HepG2 (cell line): Measurements from ENCODE around the gene C19orf73. TPM values are rescaled to one million over a fixed set of nuclear protein-coding genes. Genes with fewer than 3 reads are reported as not detected.

ENCODE experiments used
- FOXA1 ChIP-seq, 2 experiments: fragments of 450-650 bp in 1 of 2; sonication (generic) in 1 of 2; formaldehyde crosslinking in 1 of 2; IDR thresholded peaks; 2 replicates each; pipeline versions ENCODE4 v1.4.0 to v1.6.1; 2016 to 2020; ENCODE audit warnings: missing genetic modification reagents in 1 of 2
- GATAD1 ChIP-seq: IDR thresholded peaks from 2 replicates; pipeline ENCODE4 v1.6.1; 2016; ENCODE audit warnings: missing genetic modification reagents, missing compliant biosample characterization
- HNRNPH1 ChIP-seq: fragments of 200-400 bp; formaldehyde crosslinking; optimal IDR thresholded peaks from 2 replicates; pipeline ENCODE3; 2017; ENCODE audit warnings: mild to moderate bottlenecking, low read depth, low read length
- MATR3 ChIP-seq: sonication (generic); formaldehyde crosslinking; IDR thresholded peaks from 2 replicates; pipeline ENCODE4 v1.4.0; 2020; ENCODE audit warnings: missing genetic modification reagents
- PPARG ChIP-seq: conservative IDR thresholded peaks from 2 replicates; pipeline ENCODE4 v1.6.1; 2016; ENCODE audit warnings: missing biosample characterization, missing genetic modification reagents
- RARA ChIP-seq: IDR thresholded peaks from 2 replicates; pipeline ENCODE4 v1.6.1; 2016; ENCODE audit warnings: missing genetic modification reagents, missing compliant biosample characterization
- SMARCE1 ChIP-seq: fragments of 450-650 bp; IDR thresholded peaks from 2 replicates; pipeline ENCODE4 v1.6.1; 2017; ENCODE audit warnings: borderline replicate concordance
- ZNF101 ChIP-seq: sonication (generic); formaldehyde crosslinking; IDR thresholded peaks from 2 replicates; pipeline ENCODE4 v1.4.0; 2020; ENCODE audit warnings: mild to moderate bottlenecking, low read depth, missing genetic modification reagents, borderline replicate concordance
- ZNF138 ChIP-seq: sonication (generic); formaldehyde crosslinking; IDR thresholded peaks from 2 replicates; pipeline ENCODE4 v1.5.0; 2020; ENCODE audit warnings: mild to moderate bottlenecking, low read depth, missing genetic modification reagents
- ZNF510 ChIP-seq: sonication (generic); formaldehyde crosslinking; IDR thresholded peaks from 2 replicates; pipeline ENCODE4 v1.4.0; 2020; ENCODE audit warnings: low read depth, mild to moderate bottlenecking, missing genetic modification reagents
- ZNF766 ChIP-seq: sonication (generic); formaldehyde crosslinking; IDR thresholded peaks from 2 replicates; pipeline ENCODE4 v1.5.0; 2020; ENCODE audit warnings: missing genetic modification reagents, borderline replicate concordance
- ZNF768 ChIP-seq: sonication (generic); formaldehyde crosslinking; IDR thresholded peaks from 2 replicates; pipeline ENCODE4 v1.4.0; 2020; ENCODE audit warnings: missing genetic modification reagents
- polyA plus RNA-seq, 8 experiments: library from polyadenylated mRNA; depleted of rRNA in 3 of 8; stranded (reverse) in 7 of 8; unstranded in 1 of 8; fragments of >200 nt; fragmentation: Illumina TruSeq in 4 of 8; extraction: Trizol in 4 of 8; gene quantifications; 2 replicates each; pipeline versions ENCODE4 v1.2.1 to v1.2.3, GENCODE V29; 2011 to 2016; ENCODE audit warnings: low read depth in 4 of 8, missing spikeins in 1 of 8, mixed read lengths in 1 of 8; ENCODE audit not compliant: insufficient read depth in 1 of 8
- total RNA-seq, 5 experiments: library from RNA; depleted of rRNA; stranded (reverse); fragments of >200 nt; fragmentation: Illumina TruSeq; extraction: Trizol; gene quantifications; 2 replicates each; pipeline ENCODE4 v1.2.3, GENCODE V29; 2016; ENCODE audit warnings: low read depth in 1 of 5
- TF ChIP-seq, protein P1 (sequence below), 2 experiments: sonication (generic) in 1 of 2; formaldehyde crosslinking in 1 of 2; IDR thresholded peaks; 2 replicates each; pipeline versions ENCODE4 v1.6.1 to v1.9.0; 2014 to 2022; ENCODE audit warnings: antibody characterized with exemption in 1 of 2, borderline replicate concordance in 1 of 2, inconsistent platforms in 1 of 2, low read depth in 1 of 2, missing genetic modification reagents in 1 of 2
- TF ChIP-seq, protein P2 (sequence below): sonication (generic); formaldehyde crosslinking; IDR thresholded peaks from 2 replicates; pipeline ENCODE4 v1.5.0; 2020; ENCODE audit warnings: missing genetic modification reagents
- TF ChIP-seq, protein P3 (sequence below): sonication (generic); formaldehyde crosslinking; IDR thresholded peaks from 2 replicates; pipeline ENCODE4 v1.4.0; 2020; ENCODE audit warnings: missing genetic modification reagents
- TF ChIP-seq, protein P4 (sequence below): sonication (generic); formaldehyde crosslinking; IDR thresholded peaks from 2 replicates; pipeline ENCODE4 v1.5.1; 2020; ENCODE audit warnings: missing genetic modification reagents, mild to moderate bottlenecking, borderline replicate concordance

C19orf73 gene
- total and polyA plus RNA-seq, 2 of the 13 experiments (the other 11 are each of a cell fraction or from before 2014, with no cell fraction given): 1.4 to 1.5 TPM

DNA sequence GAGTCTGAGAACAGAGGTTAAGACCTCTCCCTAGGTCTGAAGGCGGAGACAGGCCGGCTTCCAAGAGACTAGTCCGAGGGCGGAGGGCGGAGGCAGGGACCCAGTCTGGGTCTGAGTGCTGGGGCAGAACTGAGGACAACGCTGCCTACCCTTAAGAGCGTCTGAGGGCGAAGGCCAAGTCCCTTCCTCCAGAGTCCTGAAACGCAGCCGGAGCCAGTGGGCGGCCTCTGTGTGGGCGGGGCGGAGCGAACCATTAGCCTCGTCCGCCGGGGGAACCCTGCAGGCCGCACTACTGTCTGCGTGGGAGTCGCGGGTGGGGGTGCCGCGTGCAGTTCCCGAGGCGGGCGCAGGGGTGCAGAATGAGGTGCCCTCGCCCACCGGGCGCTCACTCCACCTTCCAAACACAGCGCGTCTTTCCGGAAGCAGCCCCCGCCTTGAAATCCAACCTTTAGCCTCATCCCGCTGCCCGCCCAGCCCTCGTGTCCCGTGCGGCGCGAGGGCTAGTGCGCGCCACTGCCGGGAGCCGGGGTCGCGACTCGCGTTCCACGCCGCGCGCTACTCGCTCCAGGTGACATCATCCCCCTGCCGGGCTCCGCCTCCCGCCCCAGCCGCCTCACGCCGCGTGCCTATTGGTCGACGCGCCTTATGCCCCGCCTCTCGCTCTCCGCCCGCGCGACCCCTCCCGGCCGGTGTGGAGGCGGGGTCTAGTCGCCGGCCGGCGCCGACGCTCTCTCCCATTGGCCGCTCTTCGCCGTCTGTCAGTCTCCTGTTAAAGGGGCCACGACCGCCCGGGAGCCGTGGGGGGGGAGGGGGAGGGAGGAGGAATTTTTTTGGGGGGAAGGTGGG is at the start of gene C19orf73 (continued):
- TF ChIP-seq, protein P1, sequence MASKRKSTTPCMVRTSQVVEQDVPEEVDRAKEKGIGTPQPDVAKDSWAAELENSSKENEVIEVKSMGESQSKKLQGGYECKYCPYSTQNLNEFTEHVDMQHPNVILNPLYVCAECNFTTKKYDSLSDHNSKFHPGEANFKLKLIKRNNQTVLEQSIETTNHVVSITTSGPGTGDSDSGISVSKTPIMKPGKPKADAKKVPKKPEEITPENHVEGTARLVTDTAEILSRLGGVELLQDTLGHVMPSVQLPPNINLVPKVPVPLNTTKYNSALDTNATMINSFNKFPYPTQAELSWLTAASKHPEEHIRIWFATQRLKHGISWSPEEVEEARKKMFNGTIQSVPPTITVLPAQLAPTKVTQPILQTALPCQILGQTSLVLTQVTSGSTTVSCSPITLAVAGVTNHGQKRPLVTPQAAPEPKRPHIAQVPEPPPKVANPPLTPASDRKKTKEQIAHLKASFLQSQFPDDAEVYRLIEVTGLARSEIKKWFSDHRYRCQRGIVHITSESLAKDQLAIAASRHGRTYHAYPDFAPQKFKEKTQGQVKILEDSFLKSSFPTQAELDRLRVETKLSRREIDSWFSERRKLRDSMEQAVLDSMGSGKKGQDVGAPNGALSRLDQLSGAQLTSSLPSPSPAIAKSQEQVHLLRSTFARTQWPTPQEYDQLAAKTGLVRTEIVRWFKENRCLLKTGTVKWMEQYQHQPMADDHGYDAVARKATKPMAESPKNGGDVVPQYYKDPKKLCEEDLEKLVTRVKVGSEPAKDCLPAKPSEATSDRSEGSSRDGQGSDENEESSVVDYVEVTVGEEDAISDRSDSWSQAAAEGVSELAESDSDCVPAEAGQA (IDR thresholded peaks at IDR 0.05; ENCODE audit: low read depth): no peak
- TF ChIP-seq, protein P1 (CRISPR knock-in tag; IDR thresholded peaks at IDR 0.05; ENCODE audit: borderline replicate concordance): 0 out of 2 replicates have a peak, but pooled peaks have one; percentile 82
- TF ChIP-seq FOXA1 (IDR thresholded peaks at IDR 0.05): no peak
- TF ChIP-seq FOXA1 (CRISPR knock-in tag; IDR thresholded peaks at IDR 0.05): peak; percentile 2; the same call in 1 of the 2 replicates
- TF ChIP-seq ZNF510 (CRISPR knock-in tag): peak; percentile 91
- TF ChIP-seq RARA (CRISPR knock-in tag): peak; percentile 42
- TF ChIP-seq, protein P2, sequence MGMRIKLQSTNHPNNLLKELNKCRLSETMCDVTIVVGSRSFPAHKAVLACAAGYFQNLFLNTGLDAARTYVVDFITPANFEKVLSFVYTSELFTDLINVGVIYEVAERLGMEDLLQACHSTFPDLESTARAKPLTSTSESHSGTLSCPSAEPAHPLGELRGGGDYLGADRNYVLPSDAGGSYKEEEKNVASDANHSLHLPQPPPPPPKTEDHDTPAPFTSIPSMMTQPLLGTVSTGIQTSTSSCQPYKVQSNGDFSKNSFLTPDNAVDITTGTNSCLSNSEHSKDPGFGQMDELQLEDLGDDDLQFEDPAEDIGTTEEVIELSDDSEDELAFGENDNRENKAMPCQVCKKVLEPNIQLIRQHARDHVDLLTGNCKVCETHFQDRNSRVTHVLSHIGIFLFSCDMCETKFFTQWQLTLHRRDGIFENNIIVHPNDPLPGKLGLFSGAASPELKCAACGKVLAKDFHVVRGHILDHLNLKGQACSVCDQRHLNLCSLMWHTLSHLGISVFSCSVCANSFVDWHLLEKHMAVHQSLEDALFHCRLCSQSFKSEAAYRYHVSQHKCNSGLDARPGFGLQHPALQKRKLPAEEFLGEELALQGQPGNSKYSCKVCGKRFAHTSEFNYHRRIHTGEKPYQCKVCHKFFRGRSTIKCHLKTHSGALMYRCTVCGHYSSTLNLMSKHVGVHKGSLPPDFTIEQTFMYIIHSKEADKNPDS (CRISPR knock-in tag): no peak
- TF ChIP-seq ZNF768 (CRISPR knock-in tag): peak; percentile 54; the same call in 1 of the 2 replicates
- TF ChIP-seq PPARG (CRISPR knock-in tag): peak; percentile 49; the same call in 1 of the 2 replicates
- TF ChIP-seq HNRNPH1: no peak
- TF ChIP-seq MATR3: no peak
- no peak for TF ChIP-seq GATAD1 (CRISPR knock-in tag)
- no peak for TF ChIP-seq SMARCE1
- TF ChIP-seq, protein P3, sequence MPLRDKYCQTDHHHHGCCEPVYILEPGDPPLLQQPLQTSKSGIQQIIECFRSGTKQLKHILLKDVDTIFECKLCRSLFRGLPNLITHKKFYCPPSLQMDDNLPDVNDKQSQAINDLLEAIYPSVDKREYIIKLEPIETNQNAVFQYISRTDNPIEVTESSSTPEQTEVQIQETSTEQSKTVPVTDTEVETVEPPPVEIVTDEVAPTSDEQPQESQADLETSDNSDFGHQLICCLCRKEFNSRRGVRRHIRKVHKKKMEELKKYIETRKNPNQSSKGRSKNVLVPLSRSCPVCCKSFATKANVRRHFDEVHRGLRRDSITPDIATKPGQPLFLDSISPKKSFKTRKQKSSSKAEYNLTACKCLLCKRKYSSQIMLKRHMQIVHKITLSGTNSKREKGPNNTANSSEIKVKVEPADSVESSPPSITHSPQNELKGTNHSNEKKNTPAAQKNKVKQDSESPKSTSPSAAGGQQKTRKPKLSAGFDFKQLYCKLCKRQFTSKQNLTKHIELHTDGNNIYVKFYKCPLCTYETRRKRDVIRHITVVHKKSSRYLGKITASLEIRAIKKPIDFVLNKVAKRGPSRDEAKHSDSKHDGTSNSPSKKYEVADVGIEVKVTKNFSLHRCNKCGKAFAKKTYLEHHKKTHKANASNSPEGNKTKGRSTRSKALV (CRISPR knock-in tag): peak; percentile 72; the same call in 1 of the 2 replicates
- TF ChIP-seq ZNF101 (CRISPR knock-in tag): no peak
- TF ChIP-seq ZNF138 (CRISPR knock-in tag): peak; percentile 50; the same call in 1 of the 2 replicates
- TF ChIP-seq, protein P4, sequence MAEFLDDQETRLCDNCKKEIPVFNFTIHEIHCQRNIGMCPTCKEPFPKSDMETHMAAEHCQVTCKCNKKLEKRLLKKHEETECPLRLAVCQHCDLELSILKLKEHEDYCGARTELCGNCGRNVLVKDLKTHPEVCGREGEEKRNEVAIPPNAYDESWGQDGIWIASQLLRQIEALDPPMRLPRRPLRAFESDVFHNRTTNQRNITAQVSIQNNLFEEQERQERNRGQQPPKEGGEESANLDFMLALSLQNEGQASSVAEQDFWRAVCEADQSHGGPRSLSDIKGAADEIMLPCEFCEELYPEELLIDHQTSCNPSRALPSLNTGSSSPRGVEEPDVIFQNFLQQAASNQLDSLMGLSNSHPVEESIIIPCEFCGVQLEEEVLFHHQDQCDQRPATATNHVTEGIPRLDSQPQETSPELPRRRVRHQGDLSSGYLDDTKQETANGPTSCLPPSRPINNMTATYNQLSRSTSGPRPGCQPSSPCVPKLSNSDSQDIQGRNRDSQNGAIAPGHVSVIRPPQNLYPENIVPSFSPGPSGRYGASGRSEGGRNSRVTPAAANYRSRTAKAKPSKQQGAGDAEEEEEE (CRISPR knock-in tag): no peak
- TF ChIP-seq ZNF766: no peak
